Pancreas (tissue), 10 donors: ENCODE results near the gene DUSP3. TPM values are rescaled to one million over a fixed set of nuclear protein-coding genes. Genes with fewer than 3 reads are reported as not detected.
A peak's percentile ranks its signal among the peaks of the same experiment; 100 is the strongest.

Experiments
- ATAC-seq, 4 donors: fragments of 200-7000 bp; cut with Tn5 transposase; one replicate each; pipeline versions ENCODE4 v1.8.0 to v1.9.1; 2020; ENCODE audit warnings: mild to moderate bottlenecking in 4 of 4, moderate library complexity in 4 of 4
- DNase-seq, 6 donors: peaks; one replicate each; pipeline ENCODE4 v3.0.0-alpha.2; 2020
- FAIRE-seq: peaks from 2 replicates; lab custom pipeline; 2012; peaks lifted over from hg19 to GRCh38; lab: Jason Lieb, UNC
- H3K27ac ChIP-seq, 4 donors: fragments of 200-600 bp; sonication (generic); 1 replicate in 3 of 4; 2 replicates in 1 of 4; pipeline versions ENCODE4 v1.5.0 to v1.8.0; 2020
- H3K27me3 ChIP-seq, 4 donors: fragments of 200-600 bp; one replicate each; pipeline ENCODE4 v1.8.0; 2021
- H3K36me3 ChIP-seq, 3 donors: fragments of 200-600 bp; sonication (generic) in 1 of 3; one replicate each; pipeline versions ENCODE4 v1.5.0 to v1.8.0; 2020 to 2021
- H3K4me1 ChIP-seq, 3 donors: fragments of 200-600 bp; one replicate each; pipeline ENCODE4 v1.8.0; 2021
- H3K4me3 ChIP-seq, 4 donors: fragments of 200-600 bp; sonication (generic) in 2 of 4; one replicate each; pipeline versions ENCODE4 v1.5.0 to v1.8.0; 2020 to 2021
- H3K9me3 ChIP-seq, 4 donors: fragments of 200-600 bp; one replicate each; pipeline ENCODE4 v1.8.0; 2021
- WGBS, 2 donors: extraction: QIAGEN DNeasy Blood & Tissue Kit; methylation state at CpG; one replicate each; pipeline ENCODE4 v1.1.7; 2013; 5-methylcytosine and 5-hydroxymethylcytosine counted together
- intact Hi-C, 3 donors: fragments of 100-400 bp; cut with DNase I; formaldehyde crosslinking; loops; one replicate each; pipeline versions ENCODE4 v1.11.1 to v1.14.2; 2022
- polyA plus RNA-seq, 2 donors: library from polyadenylated mRNA; stranded (reverse); fragments of 200-250 nt; gene quantifications; one replicate each; pipeline ENCODE4 v1.2.3, GENCODE V29; 2013
- total RNA-seq, 6 donors: library from RNA; stranded (reverse); fragmentation: NEBNext Ultra II Directional in 4 of 6; extraction: Animal tissue kit (Norgen Biotek cat#: 25700) in 4 of 6; gene quantifications; one replicate each; pipeline versions ENCODE4 v1.2.1 to v1.2.4, GENCODE V29; 2021 to 2023
- TF ChIP-seq, protein P1 (sequence below), 4 donors: fragments of 200-600 bp; sonication (generic) in 3 of 4; IDR thresholded peaks; one replicate each; pipeline versions ENCODE4 v1.5.0 to v1.8.0; 2021; ENCODE audit warnings: antibody characterized with exemption in 4 of 4
- donor health status: healthy with polysubstance abuse.
- donor health status: DM: no; HTN: no; CAD: no; lungs with moderate emphysema.
- donor health status: DM: no; HTN: no; CAD: no.
- donor health status: control.
- donor health status: control.
- donor health status: Bipolar disorder and iron deficiency.
- donor health status: DM: yes; HTN: yes; CAD: no.
- donor health status: DM: no; HTN: no; CAD: no.
- donor health status: DM: no; HTN: no; CAD: no.
- donor health status: DM: yes; HTN: yes; CAD: no.

The DUSP3 gene
- total and polyA plus RNA-seq, 8 donors = 29.4 to 52.3 (median 40.7) TPM

DNA sequence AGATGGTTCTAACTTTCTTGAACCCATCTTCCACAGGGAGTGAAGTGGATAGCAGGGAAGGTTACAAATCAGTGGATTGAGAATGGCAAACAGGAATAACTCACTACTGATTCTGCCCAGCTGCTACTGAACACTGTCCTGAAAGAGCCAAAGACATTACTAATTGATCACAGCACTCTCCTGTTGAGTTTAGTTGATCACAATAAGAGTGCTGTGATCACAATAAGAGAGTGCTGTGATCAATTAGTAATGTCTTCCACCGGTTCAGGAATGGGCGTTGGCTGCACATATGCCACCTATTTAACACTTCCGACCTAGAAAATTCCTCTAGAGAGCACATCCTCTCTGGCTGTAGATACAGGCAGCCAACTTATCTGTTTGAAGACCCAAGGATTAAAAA, 12.8 kb upstream of the DUSP3 start:
- no peak for FAIRE-seq
- H3K27ac ChIP-seq = no peak overlapping the region
- peak; percentile 90 to 99 (median 98) for ATAC-seq
- intact Hi-C loops = no loop called here
- H3K36me3 ChIP-seq = no peaks in the 10 kb centered on the region
- 4% methylated on average over 3 of the region's 3 CpGs for WGBS, 2 donors
- no peak overlapping the region for H3K4me3 ChIP-seq
- no peaks in the 10 kb centered on the region for H3K4me1 ChIP-seq
- TF ChIP-seq, protein P1, sequence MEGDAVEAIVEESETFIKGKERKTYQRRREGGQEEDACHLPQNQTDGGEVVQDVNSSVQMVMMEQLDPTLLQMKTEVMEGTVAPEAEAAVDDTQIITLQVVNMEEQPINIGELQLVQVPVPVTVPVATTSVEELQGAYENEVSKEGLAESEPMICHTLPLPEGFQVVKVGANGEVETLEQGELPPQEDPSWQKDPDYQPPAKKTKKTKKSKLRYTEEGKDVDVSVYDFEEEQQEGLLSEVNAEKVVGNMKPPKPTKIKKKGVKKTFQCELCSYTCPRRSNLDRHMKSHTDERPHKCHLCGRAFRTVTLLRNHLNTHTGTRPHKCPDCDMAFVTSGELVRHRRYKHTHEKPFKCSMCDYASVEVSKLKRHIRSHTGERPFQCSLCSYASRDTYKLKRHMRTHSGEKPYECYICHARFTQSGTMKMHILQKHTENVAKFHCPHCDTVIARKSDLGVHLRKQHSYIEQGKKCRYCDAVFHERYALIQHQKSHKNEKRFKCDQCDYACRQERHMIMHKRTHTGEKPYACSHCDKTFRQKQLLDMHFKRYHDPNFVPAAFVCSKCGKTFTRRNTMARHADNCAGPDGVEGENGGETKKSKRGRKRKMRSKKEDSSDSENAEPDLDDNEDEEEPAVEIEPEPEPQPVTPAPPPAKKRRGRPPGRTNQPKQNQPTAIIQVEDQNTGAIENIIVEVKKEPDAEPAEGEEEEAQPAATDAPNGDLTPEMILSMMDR (IDR thresholded peaks at IDR 0.05) = no peak
- H3K9me3 ChIP-seq = no peaks in the 10 kb centered on the region
- no peaks in the 10 kb centered on the region for H3K27me3 ChIP-seq
- peak in 1 of 6 donors; percentile 45 for DNase-seq

DNA sequence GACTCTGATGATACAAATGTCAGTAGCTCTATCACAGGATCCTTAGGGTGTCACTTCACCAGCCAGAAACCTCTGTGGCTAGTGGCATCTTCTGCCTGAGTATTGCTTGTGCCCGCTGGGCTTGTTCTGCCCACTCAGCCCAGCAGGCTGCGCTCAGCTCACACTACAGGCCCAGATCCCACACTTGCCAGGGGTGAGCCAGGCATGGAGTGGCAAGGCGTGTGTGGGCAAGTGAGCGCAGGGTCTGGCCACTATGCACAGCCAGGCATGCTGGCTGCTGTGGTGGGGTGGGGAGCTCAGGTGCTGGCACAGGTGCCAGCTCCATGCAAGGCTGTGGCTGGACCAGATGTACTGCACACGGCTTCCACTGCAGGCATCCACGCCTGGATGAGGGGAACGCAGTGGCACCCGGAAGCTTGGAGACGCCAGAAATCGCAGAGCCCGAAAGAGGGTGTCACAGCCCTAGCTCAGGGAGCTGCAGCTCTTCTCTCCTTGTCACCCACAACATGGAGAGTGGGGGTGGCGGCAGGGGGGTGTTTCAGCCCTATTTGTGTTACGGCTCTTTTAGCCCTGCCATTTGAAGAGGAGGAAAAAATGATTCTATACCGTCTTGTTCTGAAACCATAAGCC, 11.6 kb upstream of the DUSP3 start:
- Histone ChIP-seq H3K4me3 (no peak overlapping the region), H3K9me3 (no peaks in the 10 kb centered on the region), H3K27me3 (no peaks in the 10 kb centered on the region), H3K4me1 (no peaks in the 10 kb centered on the region), H3K36me3 (no peaks in the 10 kb centered on the region), H3K27ac (no peak overlapping the region)
- peak in 1 of 4 donors; percentile 49 for ATAC-seq
- TF ChIP-seq, protein P1 (IDR thresholded peaks at IDR 0.05) = no peak
- FAIRE-seq = no peak
- 83 to 92% methylated on average over 14 of the region's 14 CpGs for WGBS, 2 donors
- no peak for DNase-seq
- intact Hi-C loops = no loop called here

DNA sequence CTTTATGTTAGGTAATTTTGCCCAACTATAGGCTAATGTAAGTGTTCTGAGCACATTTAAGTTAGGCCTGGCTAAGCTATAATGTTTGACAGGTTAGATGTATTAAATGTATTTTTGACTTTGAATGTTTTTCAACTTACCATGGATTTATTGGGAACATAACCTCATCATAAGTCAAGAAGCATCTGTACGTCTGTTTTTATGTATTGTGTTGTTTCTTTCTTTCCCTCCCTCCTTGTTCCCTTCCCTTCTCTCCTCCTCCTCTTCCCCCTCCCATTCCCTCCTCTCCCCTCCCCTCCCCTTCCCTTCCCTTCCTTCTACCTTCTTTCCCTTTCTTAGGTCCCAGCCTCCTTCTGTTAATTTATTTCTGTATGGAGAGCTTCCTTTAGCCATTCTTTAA, 10.7 kb upstream of the DUSP3 start:
- Histone ChIP-seq H3K27me3 (no peaks in the 10 kb centered on the region), H3K36me3 (no peaks in the 10 kb centered on the region), H3K4me1 (no peaks in the 10 kb centered on the region), H3K4me3 (no peak overlapping the region), H3K27ac (no peak overlapping the region), H3K9me3 (no peaks in the 10 kb centered on the region)
- DNase-seq (no peak), FAIRE-seq (no peak), ATAC-seq (no peak)
- intact Hi-C loops = no loop called here
- TF ChIP-seq, protein P1 (IDR thresholded peaks at IDR 0.05) = no peak
- 81 to 89% methylated on average over 1 of the region's 1 CpG for WGBS, 2 donors

DNA sequence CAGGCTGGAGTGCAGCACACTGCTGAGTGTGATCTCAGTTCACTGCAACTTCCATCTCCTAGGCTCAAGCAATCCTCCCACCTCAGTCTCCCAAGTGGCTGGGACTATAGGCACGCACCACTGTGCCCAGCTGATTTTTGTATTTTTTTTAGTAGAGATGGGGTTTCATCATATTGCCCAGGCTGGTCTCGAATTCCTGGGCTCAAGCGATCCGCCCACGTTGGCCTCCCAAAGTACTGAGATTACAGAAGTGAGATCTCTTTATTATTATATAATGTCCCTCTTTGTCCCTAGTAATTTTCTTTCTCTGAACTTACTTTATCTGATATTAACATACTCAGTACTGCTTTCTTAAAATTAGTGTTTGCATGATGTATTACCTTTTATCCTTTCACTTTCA, 9.8 kb upstream of the DUSP3 start:
- intact Hi-C loops = no loop called here
- ATAC-seq = no peak

GRCh38 chr17:43787728-43788127, 9.0 kb upstream of the DUSP3 start:
- Histone ChIP-seq H3K9me3 (no peaks in the 10 kb centered on the region), H3K4me3 (no peak overlapping the region), H3K4me1 (no peaks in the 10 kb centered on the region), H3K36me3 (no peaks in the 10 kb centered on the region), H3K27me3 (no peaks in the 10 kb centered on the region), H3K27ac (no peak overlapping the region)
- WGBS, 2 donors = 75 to 78% methylated on average over 2 of the region's 2 CpGs
- TF ChIP-seq, protein P1 (IDR thresholded peaks at IDR 0.05) = no peak
- FAIRE-seq (no peak), ATAC-seq (no peak), DNase-seq (no peak)
- intact Hi-C loops = no loop called here

More for the DNA sequence above, 9.8 kb upstream of the DUSP3 start:
- Histone ChIP-seq H3K9me3 (no peaks in the 10 kb centered on the region), H3K4me1 (no peaks in the 10 kb centered on the region), H3K36me3 (no peaks in the 10 kb centered on the region), H3K27me3 (no peaks in the 10 kb centered on the region), H3K4me3 (no peak overlapping the region), H3K27ac (no peak overlapping the region)
- WGBS, 2 donors = 73 to 91% methylated on average over 5 of the region's 5 CpGs
- DNase-seq (no peak), FAIRE-seq (no peak)
- TF ChIP-seq, protein P1 (IDR thresholded peaks at IDR 0.05) = no peak
